K562 (cell line): Measurements from ENCODE around the gene PIK3R6. TPM values are rescaled to one million over a fixed set of nuclear protein-coding genes. Genes with fewer than 3 reads are reported as not detected.
A peak's percentile ranks its signal among the peaks of the same experiment; 100 is the strongest.

Experiments used
- ATAC-seq: fragments of 200-7000 bp; cut with Tn5 transposase; 3 replicates; pipeline ENCODE4 v1.9.1; 2020; ENCODE audit warnings: moderate library complexity
- BruUV-seq: library from RNA; stranded (reverse); fragments of 400-500 nt; replicated peaks from 2 replicates; lab custom pipeline; 2021; lab: Mats Ljungman, UMichigan
- CTCF ChIA-PET: fragments of 300-600 bp; formaldehyde crosslinking; extraction: SDS; loops from one replicate; lab custom pipeline; 2021; ENCODE audit warnings: low intra/inter-chr PET ratio; lab: Yijun Ruan, JAX
- POLR2A ChIA-PET: fragments of 300-600, 350-650 bp; sonication (Branson Sonifier 250); formaldehyde crosslinking; extraction: SDS; loops from one replicate; lab custom pipeline; 2021; ENCODE audit warnings: antibody characterized with exemption, inconsistent platforms; lab: Yijun Ruan, JAX
- DNase-seq, 4 experiments: peaks; one replicate each; pipeline versions ENCODE4 v3.0.0 to v3.0.0-alpha.2; 2011 to 2018; ENCODE audit warnings: low spot score in 3 of 4, mixed read lengths in 3 of 4; ENCODE audit errors: extremely low read depth in 1 of 4
- FAIRE-seq: peaks from 2 replicates; lab custom pipeline; 2011; peaks lifted over from hg19 to GRCh38; lab: Jason Lieb, UNC
- H2AFZ ChIP-seq: 2 replicates; pipeline ENCODE4 v1.6.0; 2011; ENCODE audit warnings: low read depth, low read length, control low read depth, inconsistent platforms
- H3K27ac ChIP-seq: fragments of 200-600 bp; 3 replicates; pipeline ENCODE4 v1.8.0; 2011; ENCODE audit warnings: low read depth, mild to moderate bottlenecking, control low read depth, inconsistent platforms, low read length, moderate library complexity, mixed read lengths; ENCODE audit errors: extremely low read depth
- H3K27me3 ChIP-seq, 2 experiments: fragments of 300-600 bp in 1 of 2; 2 replicates in 1 of 2; 3 replicates in 1 of 2; pipeline versions ENCODE4 v1.6.0 to v1.8.0; 2011; ENCODE audit warnings: inconsistent platforms in 2 of 2, low read length in 2 of 2, mild to moderate bottlenecking in 1 of 2, mixed read lengths in 1 of 2, moderate library complexity in 1 of 2; ENCODE audit not compliant: control insufficient read depth in 2 of 2, insufficient read depth in 2 of 2
- H3K36me3 ChIP-seq: fragments of 300-600 bp; 3 replicates; pipeline ENCODE4 v1.8.0; 2011; ENCODE audit warnings: mild to moderate bottlenecking, low read length, inconsistent platforms; ENCODE audit not compliant: control insufficient read depth, insufficient read depth
- H3K4me1 ChIP-seq, 2 experiments: fragments of 200-600 bp in 1 of 2; replicated peaks in 1 of 2; 2 replicates in 1 of 2; 3 replicates in 1 of 2; pipeline versions ENCODE4 v1.5.1 to v1.8.0; 2011; ENCODE audit warnings: inconsistent platforms in 2 of 2, low read length in 2 of 2, mild to moderate bottlenecking in 1 of 2, mixed read lengths in 1 of 2, moderate library complexity in 1 of 2; ENCODE audit not compliant: control insufficient read depth in 2 of 2, insufficient read depth in 2 of 2
- H3K4me2 ChIP-seq: 2 replicates; pipeline ENCODE4 v1.6.1; 2011; ENCODE audit warnings: low read length, control low read depth, inconsistent platforms, mixed read lengths; ENCODE audit not compliant: insufficient read depth
- H3K4me3 ChIP-seq: fragments of 200-600 bp; sonication (generic), shearing (Covaris generic); 2 replicates; pipeline ENCODE4 v1.5.1; 2016; ENCODE audit warnings: control low read depth, inconsistent platforms
- H3K79me2 ChIP-seq: fragments of 200-600 bp; 3 replicates; pipeline ENCODE4 v1.8.0; 2011; ENCODE audit warnings: low read length, inconsistent platforms; ENCODE audit not compliant: control insufficient read depth, insufficient read depth
- H3K9ac ChIP-seq, 2 experiments: 2 replicates each; pipeline versions ENCODE4 v1.6.0 to v1.6.1; 2011; ENCODE audit warnings: low read depth in 2 of 2, low read length in 2 of 2, control low read depth in 1 of 2, inconsistent platforms in 1 of 2, mild to moderate bottlenecking in 1 of 2, mixed read lengths in 1 of 2; ENCODE audit not compliant: insufficient read depth in 1 of 2
- H3K9me1 ChIP-seq: one replicate; pipeline ENCODE4 v1.6.0; 2011; ENCODE audit warnings: inconsistent platforms, mild to moderate bottlenecking, low read length, moderate library complexity; ENCODE audit not compliant: control insufficient read depth, insufficient read depth
- H3K9me3 ChIP-seq: replicated peaks from 2 replicates; pipeline ENCODE4 v1.5.1; 2011; ENCODE audit warnings: low read depth, low read length, inconsistent platforms; ENCODE audit not compliant: control insufficient read depth, insufficient read depth
- H4K20me1 ChIP-seq: replicated peaks from 2 replicates; pipeline ENCODE4 v1.6.1; 2011; ENCODE audit warnings: low read length, inconsistent platforms, mixed read lengths; ENCODE audit not compliant: control insufficient read depth, insufficient read depth
- CREM ChIP-seq: IDR thresholded peaks from 2 replicates; pipeline ENCODE4 v1.6.1; 2014; ENCODE audit warnings: antibody characterized with exemption, low read depth
- KLF16 ChIP-seq: IDR thresholded peaks from 2 replicates; pipeline ENCODE4 v1.6.1; 2016; ENCODE audit warnings: antibody characterized with exemption
- RAD51 ChIP-seq: fragments of 450-650 bp; IDR thresholded peaks from 2 replicates; pipeline ENCODE4 v1.7.1; 2016; ENCODE audit warnings: low read depth, mild to moderate bottlenecking, borderline replicate concordance
- RREB1 ChIP-seq: fragments of 250-450 bp; sonication (Bioruptor Pico); IDR thresholded peaks from 2 replicates; pipeline ENCODE4 v1.4.0; 2020
- SIN3B ChIP-seq: fragments of 450-650 bp; IDR thresholded peaks from 2 replicates; pipeline ENCODE4 v1.6.1; 2017; ENCODE audit warnings: low read depth, mild to moderate bottlenecking, moderate library complexity
- SMAD2 ChIP-seq: fragments of 150-350 bp; IDR thresholded peaks from 2 replicates; pipeline ENCODE4 v1.6.1; 2014; ENCODE audit warnings: low read depth, mild to moderate bottlenecking, low read length
- TCF15 ChIP-seq: fragments of 250-450 bp; sonication (Bioruptor Pico); IDR thresholded peaks from 2 replicates; pipeline ENCODE4 v1.8.0; 2022; ENCODE audit warnings: moderate library complexity, mild to moderate bottlenecking, inconsistent platforms
- TGIF2 ChIP-seq: sonication (generic); formaldehyde crosslinking; IDR thresholded peaks from 2 replicates; pipeline ENCODE4 v1.8.1; 2022; ENCODE audit warnings: mild to moderate bottlenecking, missing genetic modification reagents, moderate library complexity
- WGBS: fragments of 100-300 bp; shearing (Covaris generic); methylation state at CpG from one replicate; pipeline ENCODE4 v1.1.6; 2016; ENCODE audit warnings: low coverage, mixed read lengths; ENCODE audit not compliant: insufficient coverage; ENCODE audit errors: missing lambda C conversion rate; 5-methylcytosine and 5-hydroxymethylcytosine counted together
- in situ Hi-C: fragments of 300-500 bp; cut with MboI; formaldehyde crosslinking; loops from 4 replicates; pipeline ENCODE4 v1.15.0; 2018; ENCODE audit warnings: inconsistent platforms, mixed read lengths
- intact Hi-C: fragments of 100-400 bp; cut with micrococcal nuclease; formaldehyde crosslinking; loops from 2 replicates; pipeline ENCODE4 v1.14.2; 2022
- polyA plus RNA-seq, 8 experiments: library from polyadenylated mRNA; depleted of rRNA in 4 of 8; stranded (reverse) in 5 of 8; unstranded in 3 of 8; fragments of >200 nt; fragmentation: Nextera tagmentation in 2 of 8; fragmentation: Illumina TruSeq in 1 of 8; extraction: Ambion mirVana in 2 of 8; extraction: Trizol in 1 of 8; gene quantifications; 2 replicates each; pipeline versions ENCODE4 v1.2.1 to v1.2.3, GENCODE V29; 2011 to 2014; ENCODE audit warnings: inconsistent platforms in 1 of 8, missing spikeins in 1 of 8
- total RNA-seq, 7 experiments: library from RNA; depleted of rRNA in 6 of 7; stranded (reverse); fragments of >200 nt in 6 of 7; fragmentation: Illumina TruSeq in 2 of 7; extraction: Trizol in 2 of 7; gene quantifications; 2 replicates each; pipeline versions ENCODE4 v1.2.1 to v1.2.3, GENCODE V29; 2011 to 2021; ENCODE audit warnings: low replicate concordance in 1 of 7

PIK3R6 gene
- total and polyA plus RNA-seq, 9 of the 15 experiments (the other 6 are each of a cell fraction or from before 2014, with no cell fraction given) = 0.04 TPM; not detected in 8

DNA sequence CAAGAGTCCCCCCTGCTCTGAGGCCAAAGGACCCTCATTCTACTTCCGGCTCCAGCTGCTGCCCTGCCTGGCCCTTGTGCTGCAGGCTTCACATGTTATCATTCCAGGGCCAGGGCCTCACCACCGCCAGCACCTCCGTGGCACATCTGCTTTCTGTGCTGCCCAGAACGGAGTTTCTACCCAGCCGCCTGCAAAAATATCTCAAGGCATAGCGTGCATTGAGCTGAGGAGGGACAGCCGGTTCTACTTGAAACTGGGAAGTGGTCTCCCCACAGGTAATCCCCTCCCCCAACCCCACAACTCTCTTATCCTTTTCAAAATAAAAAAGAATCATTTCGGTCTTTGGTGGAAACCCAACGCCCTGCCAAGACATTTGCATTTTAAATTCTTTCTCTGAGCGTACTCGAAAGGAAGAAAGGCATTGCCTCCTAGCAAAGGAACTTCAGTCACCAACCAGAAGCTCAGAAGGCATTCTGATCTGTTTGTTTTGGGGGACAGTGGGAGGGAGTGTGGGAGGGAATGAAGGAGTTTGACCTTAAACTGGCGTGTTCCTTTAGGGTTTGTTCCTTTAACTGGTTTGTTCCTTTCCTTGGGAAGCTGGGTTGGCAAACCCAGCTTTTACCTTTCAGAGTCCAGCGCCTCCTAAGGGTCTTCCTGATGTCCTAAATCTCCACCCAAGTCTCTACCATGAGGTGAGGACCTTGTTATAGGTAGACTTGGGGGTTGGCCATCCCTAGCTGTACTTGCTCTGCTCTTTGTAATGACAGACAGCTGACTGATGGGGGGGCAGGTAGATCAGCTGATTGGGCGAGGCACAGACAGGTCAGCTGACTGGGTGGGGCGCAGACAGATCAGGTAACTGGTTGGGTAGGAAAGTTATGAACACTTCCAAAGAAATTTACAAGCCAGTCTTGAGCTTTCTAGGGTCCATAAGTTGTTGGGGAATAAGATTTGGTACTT, 33.4 kb upstream of the PIK3R6 start:
- H3K36me3 ChIP-seq = no peaks in the 10 kb centered on the region
- 1% methylated on average over 12 of the region's 15 CpGs for WGBS

DNA sequence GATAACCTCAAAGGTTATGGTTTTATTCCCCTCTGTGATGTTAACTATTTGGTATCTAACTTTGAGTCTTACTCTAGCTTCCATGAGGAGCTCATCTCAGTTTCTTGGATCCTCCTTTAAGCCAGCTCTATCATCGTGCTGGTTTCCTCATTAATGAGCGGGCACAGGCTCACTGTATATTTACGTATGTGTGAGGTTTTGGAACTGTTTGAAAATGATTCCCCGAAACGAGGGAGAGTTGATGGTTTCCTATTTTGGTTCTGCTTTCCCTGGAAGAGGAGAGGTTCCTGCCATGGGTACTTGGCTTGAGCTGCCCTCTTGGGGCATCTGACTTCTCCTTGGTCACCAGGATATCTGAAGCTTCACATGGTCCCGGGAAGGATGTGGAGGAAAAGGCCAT, 32.7 kb upstream of the PIK3R6 start:
- H3K27ac ChIP-seq = no peak overlapping the region
- no peaks in the 10 kb centered on the region for H3K36me3 ChIP-seq
- TF ChIP-seq SIN3B (no peak), CREM (no peak), KLF16 (no peak), TCF15 (CRISPR knock-in tag) (no peak), TGIF2 (CRISPR knock-in tag) (no peak), RREB1 (no peak)

More for the DNA sequence above, 33.4 kb upstream of the PIK3R6 start:
- Histone ChIP-seq H3K4me3 (no peak overlapping the region), H3K9ac (no peak overlapping the region), H2AFZ (no peak overlapping the region), H3K27me3 (peaks cover 0 to 6% of the 10 kb centered on the region in 2 experiments; a peak in 2 of 5 replicates), H3K4me1 (no peaks in the 10 kb centered on the region; a peak in 1 of 5 replicates), H3K27ac (no peak overlapping the region), H3K4me2 (no peak overlapping the region), H4K20me1 (no peaks in the 10 kb centered on the region; the same call in 1 of the 2 replicates), H3K9me3 (no peaks in the 10 kb centered on the region), H3K79me2 (no peaks in the 10 kb centered on the region), H3K9me1 (no peaks in the 10 kb centered on the region)
- ChIA-PET POLR2A (interaction anchor here (1.9 kb wide), 1 partner anchor 13 kb away, joined by 4 read pairs; no protein-coding TSS in a partner anchor), CTCF (no interaction called here)
- BruUV-seq = no TSS peak
- intact Hi-C loops (no loop called here), in situ Hi-C loops (no loop called here)
- DNase-seq (peak in 2 of 4 experiments; percentile 14 to 17), ATAC-seq (no peak), FAIRE-seq (no peak)
- TF ChIP-seq SMAD2 = no peak
- TF ChIP-seq RAD51 = 0 out of 2 replicates have a peak, but pooled peaks have one; percentile 20

More for the DNA sequence above, 32.7 kb upstream of the PIK3R6 start:
- Histone ChIP-seq H4K20me1 (no peaks in the 10 kb centered on the region; the same call in 1 of the 2 replicates), H3K9me3 (no peaks in the 10 kb centered on the region), H2AFZ (no peak overlapping the region), H3K79me2 (no peaks in the 10 kb centered on the region), H3K4me1 (no peaks in the 10 kb centered on the region; a peak in 1 of 5 replicates), H3K4me3 (no peak overlapping the region), H3K27me3 (peaks cover 2 to 5% of the 10 kb centered on the region in 2 experiments; a peak in 2 of 5 replicates), H3K9me1 (no peaks in the 10 kb centered on the region), H3K9ac (no peak overlapping the region), H3K4me2 (no peak overlapping the region)
- WGBS = 0% methylated on average over 6 of the region's 6 CpGs
- POLR2A ChIA-PET = interaction anchor here (1.9 kb wide), 1 partner anchor 12 kb away, joined by 4 read pairs; no protein-coding TSS in a partner anchor
- no peak for FAIRE-seq
- DNase-seq = no peak
- intact Hi-C loops = no loop called here
- in situ Hi-C loops = no loop called here
- no TSS peak for BruUV-seq
- no peak for ATAC-seq
- CTCF ChIA-PET = no interaction called here
